ENCODE data around the gene OR2S2. TPM values are rescaled to one million over a fixed set of nuclear protein-coding genes. Genes with fewer than 3 reads are reported as not detected.

Gene OR2S2
- total and polyA plus RNA-seq, 2 experiments from 2014 or later, result 0.11 to 0.30 TPM

DNA sequence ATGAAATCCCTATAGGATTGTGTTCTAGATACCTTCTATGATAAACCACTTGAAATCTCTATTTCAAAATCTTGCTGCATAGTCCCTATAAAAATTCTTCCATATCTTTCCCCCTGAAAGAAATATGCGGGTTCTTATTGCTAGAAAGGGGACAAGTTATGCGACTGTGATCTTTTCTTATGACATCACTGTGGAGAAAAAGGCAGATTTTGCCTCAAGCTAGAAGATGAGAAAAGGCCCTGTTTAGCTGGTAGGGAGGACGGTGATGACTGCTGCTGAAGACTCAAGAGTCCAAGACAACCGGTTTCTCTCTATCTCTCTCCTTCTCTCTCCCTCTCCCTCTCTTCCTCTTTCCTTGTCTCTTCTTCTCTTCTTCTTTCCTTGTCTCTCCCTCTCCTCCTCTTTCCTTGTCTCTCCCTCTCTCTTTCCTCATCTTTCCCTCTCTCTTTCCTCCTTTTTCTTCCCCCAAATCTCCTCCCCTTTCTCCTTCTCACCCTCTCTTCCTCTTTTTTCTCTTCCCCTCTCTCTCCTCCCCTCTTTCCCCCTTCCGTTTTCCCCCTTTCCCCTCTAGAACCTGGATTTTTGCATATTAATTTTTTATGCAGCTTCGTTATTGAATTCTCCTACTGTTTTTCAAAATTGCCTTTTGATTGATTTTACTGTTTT, 5.3 kb downstream of the OR2S2 start:
- no peaks in the 10 kb centered on the region for H3K36me3 ChIP-seq (ENCODE audit: low read depth)
- no peaks in the 10 kb centered on the region for H3K9me2 ChIP-seq (ENCODE audit: insufficient read depth)
- WGBS, 2 experiments (ENCODE audit: low coverage in 1 of 2, low lambda C conversion rate in 2 of 2, missing lambda C conversion rate in 2 of 2), result 87 to 90% methylated on average over 6 of the region's 6 CpGs
- TF ChIP-seq EZH2phosphoT487 (IDR thresholded peaks at IDR 0.05; ENCODE audit: insufficient read depth, low read depth) (no peak), EZH2 (IDR thresholded peaks at IDR 0.05; ENCODE audit: insufficient read depth, poor library complexity, severe bottlenecking) (no peak)
- H3K4me1 ChIP-seq (ENCODE audit: insufficient read depth), result peaks cover 24% of the 10 kb centered on the region
- no peaks in the 10 kb centered on the region for H3K27me3 ChIP-seq (replicated peaks; ENCODE audit: insufficient read depth)
- H3F3A ChIP-seq (ENCODE audit: insufficient read depth), result peaks cover 16% of the 10 kb centered on the region
- H3K27ac ChIP-seq, result peak overlapping the region; percentile 48; the same call in 1 of the 2 replicates
- no peaks in the 10 kb centered on the region for H3K9me3 ChIP-seq (ENCODE audit: low read depth)
- H3K9ac ChIP-seq, result no peak overlapping the region
- no peak overlapping the region for H3K4me3 ChIP-seq
- no peaks in the 10 kb centered on the region for H4K20me1 ChIP-seq (ENCODE audit: insufficient read depth)
- H3K4me2 ChIP-seq (ENCODE audit: unreplicated experiment), result no peak overlapping the region
- in situ Hi-C loops (cut with MboI), result no loop called here
- H3K79me2 ChIP-seq (ENCODE audit: insufficient read depth), result no peaks in the 10 kb centered on the region
- DNase-seq, result no peak
- peak overlapping the region; percentile 22; the same call in 1 of the 2 replicates for H2AFZ ChIP-seq

DNA sequence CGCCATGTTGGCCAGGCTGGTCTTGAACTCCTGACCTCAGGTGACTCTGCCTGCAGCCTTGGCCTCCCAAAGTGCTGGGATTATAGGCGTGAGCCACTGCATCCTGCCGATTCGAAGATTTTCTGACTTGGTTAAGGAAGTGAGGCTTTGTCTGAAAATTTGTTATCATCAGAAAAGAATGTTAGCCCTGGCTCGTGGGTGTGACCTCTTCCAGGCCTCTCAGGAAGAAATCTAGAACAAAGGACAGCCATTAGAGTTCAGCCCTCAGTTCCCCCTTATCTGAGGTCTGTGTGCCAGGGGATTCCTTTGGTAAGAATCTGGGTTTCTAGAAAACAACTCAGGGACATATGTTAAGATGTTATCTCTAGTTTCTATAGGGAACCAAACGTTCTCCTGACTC, 6.2 kb downstream of the OR2S2 start:
- in situ Hi-C loops (cut with MboI), result no loop called here
- H2AFZ ChIP-seq, result peak overlapping the region; percentile 57
- WGBS, 2 experiments (ENCODE audit: low coverage in 1 of 2, low lambda C conversion rate in 2 of 2, missing lambda C conversion rate in 2 of 2), result 15 to 25% methylated on average over 6 of the region's 6 CpGs

DNA sequence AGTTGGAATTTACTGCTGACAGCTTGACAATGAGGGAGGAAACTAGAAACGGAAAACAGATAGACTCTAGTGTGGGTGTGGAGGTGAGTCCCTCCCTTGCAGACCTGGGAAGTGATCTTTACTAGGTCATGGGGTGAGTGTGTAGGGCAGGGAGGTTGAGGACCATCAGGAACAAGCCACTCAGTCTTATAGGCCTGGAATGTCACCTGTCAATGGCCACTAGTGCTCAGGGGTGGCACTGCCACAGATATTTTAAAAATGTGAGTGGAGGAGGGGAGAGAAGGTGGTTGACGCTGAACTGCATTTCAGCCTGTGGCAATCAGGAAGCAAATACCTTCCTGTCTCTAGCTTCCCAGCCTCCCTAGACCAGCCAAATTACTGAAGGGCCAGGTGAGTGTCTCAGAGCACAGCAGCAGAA, 9.0 kb downstream of the OR2S2 start:
- H3K4me2 ChIP-seq (ENCODE audit: unreplicated experiment), result no peak overlapping the region
- WGBS, 2 experiments (ENCODE audit: low coverage in 1 of 2, low lambda C conversion rate in 2 of 2, missing lambda C conversion rate in 2 of 2), result 67 to 68% methylated on average over 2 of the region's 2 CpGs
- DNase-seq, result no peak

More for the DNA sequence above, 6.2 kb downstream of the OR2S2 start:
- H3K9ac ChIP-seq, result no peak overlapping the region
- no peak overlapping the region for H3K4me2 ChIP-seq (ENCODE audit: unreplicated experiment)
- no peaks in the 10 kb centered on the region for H3K9me2 ChIP-seq (ENCODE audit: insufficient read depth)
- no peaks in the 10 kb centered on the region for H3K9me3 ChIP-seq (ENCODE audit: low read depth)
- H3K27me3 ChIP-seq (replicated peaks; ENCODE audit: insufficient read depth), result no peaks in the 10 kb centered on the region
- no peaks in the 10 kb centered on the region for H3K79me2 ChIP-seq (ENCODE audit: insufficient read depth)
- no peaks in the 10 kb centered on the region for H4K20me1 ChIP-seq (ENCODE audit: insufficient read depth)
- H3F3A ChIP-seq (ENCODE audit: insufficient read depth), result peaks cover 16% of the 10 kb centered on the region
- peaks cover 29% of the 10 kb centered on the region for H3K4me1 ChIP-seq (ENCODE audit: insufficient read depth)
- peak; percentile 76 for DNase-seq
- H3K4me3 ChIP-seq, result no peak overlapping the region
- H3K27ac ChIP-seq, result peak overlapping the region; percentile 48
- TF ChIP-seq EZH2phosphoT487 (IDR thresholded peaks at IDR 0.05; ENCODE audit: insufficient read depth, low read depth), result no peak
- TF ChIP-seq EZH2 (IDR thresholded peaks at IDR 0.05; ENCODE audit: insufficient read depth, poor library complexity, severe bottlenecking), result no peak
- H3K36me3 ChIP-seq (ENCODE audit: low read depth), result no peaks in the 10 kb centered on the region

DNA sequence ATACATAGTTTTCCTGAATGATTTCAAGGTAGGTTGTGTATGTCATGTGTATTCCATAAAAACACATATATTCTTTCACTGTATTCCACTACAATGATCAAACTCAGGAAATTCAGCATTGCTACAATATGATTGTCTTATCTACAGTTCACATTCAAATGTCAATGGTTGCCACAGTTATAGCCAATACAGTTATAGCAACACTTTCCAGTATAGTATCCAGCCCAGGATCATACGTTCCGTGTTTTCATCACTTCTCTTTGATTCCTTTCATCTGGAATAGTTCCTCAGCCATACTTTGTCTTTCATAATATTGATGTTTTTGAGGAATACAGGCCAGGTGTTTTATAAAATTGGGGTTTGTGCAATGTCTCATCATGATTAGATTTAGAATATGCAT, 9.5 kb downstream of the OR2S2 start:
- no peaks in the 10 kb centered on the region for H4K20me1 ChIP-seq (ENCODE audit: insufficient read depth)
- H3K4me2 ChIP-seq (ENCODE audit: unreplicated experiment), result no peak overlapping the region
- peaks cover 31% of the 10 kb centered on the region for H3K4me1 ChIP-seq (ENCODE audit: insufficient read depth)
- no peak overlapping the region for H2AFZ ChIP-seq
- no peak overlapping the region for H3K9ac ChIP-seq
- WGBS, 2 experiments (ENCODE audit: low coverage in 1 of 2, low lambda C conversion rate in 2 of 2, missing lambda C conversion rate in 2 of 2), result 50 to 61% methylated on average over 2 of the region's 2 CpGs
- TF ChIP-seq EZH2phosphoT487 (IDR thresholded peaks at IDR 0.05; ENCODE audit: insufficient read depth, low read depth) (no peak), EZH2 (IDR thresholded peaks at IDR 0.05; ENCODE audit: insufficient read depth, poor library complexity, severe bottlenecking) (no peak)
- H3K79me2 ChIP-seq (ENCODE audit: insufficient read depth), result no peaks in the 10 kb centered on the region
- in situ Hi-C loops (cut with MboI), result no loop called here
- H3K27ac ChIP-seq, result no peak overlapping the region
- no peaks in the 10 kb centered on the region for H3K9me2 ChIP-seq (ENCODE audit: insufficient read depth)
- H3K36me3 ChIP-seq (ENCODE audit: low read depth), result no peaks in the 10 kb centered on the region
- no peak for DNase-seq
- H3K27me3 ChIP-seq (replicated peaks; ENCODE audit: insufficient read depth), result no peaks in the 10 kb centered on the region
- H3F3A ChIP-seq (ENCODE audit: insufficient read depth), result peaks cover 16% of the 10 kb centered on the region
- no peaks in the 10 kb centered on the region for H3K9me3 ChIP-seq (ENCODE audit: low read depth)
- H3K4me3 ChIP-seq, result no peak overlapping the region

More for the DNA sequence above, 9.0 kb downstream of the OR2S2 start:
- H3K9me2 ChIP-seq (ENCODE audit: insufficient read depth), result no peaks in the 10 kb centered on the region
- in situ Hi-C loops (cut with MboI), result no loop called here
- no peak overlapping the region for H3K27ac ChIP-seq
- H3K4me3 ChIP-seq, result no peak overlapping the region
- TF ChIP-seq EZH2 (IDR thresholded peaks at IDR 0.05; ENCODE audit: insufficient read depth, poor library complexity, severe bottlenecking) (no peak), EZH2phosphoT487 (IDR thresholded peaks at IDR 0.05; ENCODE audit: insufficient read depth, low read depth) (no peak)
- no peaks in the 10 kb centered on the region for H3K9me3 ChIP-seq (ENCODE audit: low read depth)
- H3K4me1 ChIP-seq (ENCODE audit: insufficient read depth), result peaks cover 31% of the 10 kb centered on the region
- H3F3A ChIP-seq (ENCODE audit: insufficient read depth), result peaks cover 16% of the 10 kb centered on the region
- H3K9ac ChIP-seq, result no peak overlapping the region
- no peaks in the 10 kb centered on the region for H3K36me3 ChIP-seq (ENCODE audit: low read depth)
- no peaks in the 10 kb centered on the region for H3K27me3 ChIP-seq (replicated peaks; ENCODE audit: insufficient read depth)
- no peaks in the 10 kb centered on the region for H3K79me2 ChIP-seq (ENCODE audit: insufficient read depth)
- H2AFZ ChIP-seq, result 0 out of 2 replicates have a peak overlapping the region, but pooled peaks have one; percentile 18
- no peaks in the 10 kb centered on the region for H4K20me1 ChIP-seq (ENCODE audit: insufficient read depth)

All from GM23248 (cell line).